ENCODE data around the gene TFB2M. TPM values are rescaled to one million over a fixed set of nuclear protein-coding genes. Genes with fewer than 3 reads are reported as not detected.

Gene TFB2M
- total RNA-seq, 1 donor from 2014 or later: 9.4 TPM

DNA sequence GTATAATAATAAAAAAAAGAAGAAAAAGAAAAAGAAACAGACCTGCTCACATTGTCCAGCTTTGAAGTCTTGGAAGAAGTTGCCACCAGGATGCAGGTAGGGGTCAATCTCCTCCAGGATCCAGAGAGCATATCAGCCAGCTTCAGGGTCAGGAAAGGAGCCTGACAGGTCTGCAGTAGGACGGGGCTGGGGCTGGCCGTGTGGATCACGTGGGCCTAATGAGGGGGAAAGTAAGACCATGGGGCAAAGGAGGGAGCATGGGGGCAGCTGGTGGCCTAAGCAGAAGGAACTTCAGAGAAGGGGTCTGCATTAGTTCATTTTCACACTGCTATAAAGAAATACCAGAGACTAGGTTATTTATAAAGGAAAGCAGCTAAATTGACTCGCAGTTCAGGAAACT is 39.7 kb downstream of the TFB2M start:
- no peak for DNase-seq

DNA sequence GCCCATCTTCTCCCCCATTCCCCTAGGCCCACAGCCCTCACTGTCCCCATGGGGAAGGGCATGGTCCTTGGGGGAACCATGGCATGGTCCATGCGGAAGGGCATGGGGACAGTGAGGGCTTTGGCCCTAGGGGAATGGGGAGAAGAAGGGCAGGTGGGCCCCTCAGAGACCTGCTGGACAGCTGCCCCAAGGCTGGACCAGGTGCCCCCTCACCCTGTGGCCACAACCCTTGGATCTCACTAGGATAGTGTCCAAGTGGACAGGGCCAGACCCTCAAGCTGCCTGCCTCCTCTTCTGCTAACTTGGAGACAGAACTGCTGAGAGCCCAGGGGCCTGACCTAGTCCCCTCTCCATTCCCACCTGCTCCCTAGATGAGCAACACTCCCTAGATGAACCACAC is 46.5 kb downstream of the TFB2M start:
- intact Hi-C loops (cut with DNase I): no loop called here
- no peak overlapping the region for H3K4me3 ChIP-seq
- ATAC-seq (no peak), DNase-seq (no peak)
- TF ChIP-seq, protein P1, sequence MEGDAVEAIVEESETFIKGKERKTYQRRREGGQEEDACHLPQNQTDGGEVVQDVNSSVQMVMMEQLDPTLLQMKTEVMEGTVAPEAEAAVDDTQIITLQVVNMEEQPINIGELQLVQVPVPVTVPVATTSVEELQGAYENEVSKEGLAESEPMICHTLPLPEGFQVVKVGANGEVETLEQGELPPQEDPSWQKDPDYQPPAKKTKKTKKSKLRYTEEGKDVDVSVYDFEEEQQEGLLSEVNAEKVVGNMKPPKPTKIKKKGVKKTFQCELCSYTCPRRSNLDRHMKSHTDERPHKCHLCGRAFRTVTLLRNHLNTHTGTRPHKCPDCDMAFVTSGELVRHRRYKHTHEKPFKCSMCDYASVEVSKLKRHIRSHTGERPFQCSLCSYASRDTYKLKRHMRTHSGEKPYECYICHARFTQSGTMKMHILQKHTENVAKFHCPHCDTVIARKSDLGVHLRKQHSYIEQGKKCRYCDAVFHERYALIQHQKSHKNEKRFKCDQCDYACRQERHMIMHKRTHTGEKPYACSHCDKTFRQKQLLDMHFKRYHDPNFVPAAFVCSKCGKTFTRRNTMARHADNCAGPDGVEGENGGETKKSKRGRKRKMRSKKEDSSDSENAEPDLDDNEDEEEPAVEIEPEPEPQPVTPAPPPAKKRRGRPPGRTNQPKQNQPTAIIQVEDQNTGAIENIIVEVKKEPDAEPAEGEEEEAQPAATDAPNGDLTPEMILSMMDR (IDR thresholded peaks at IDR 0.05): no peak
- no peaks in the 10 kb centered on the region for H3K36me3 ChIP-seq
- no peak overlapping the region for H3K27ac ChIP-seq
- peaks cover 12% of the 10 kb centered on the region for H3K9me3 ChIP-seq
- no peaks in the 10 kb centered on the region for H3K27me3 ChIP-seq
- H3K4me1 ChIP-seq: no peaks in the 10 kb centered on the region

More for the DNA sequence above, 39.7 kb downstream of the TFB2M start:
- intact Hi-C loops (cut with DNase I): no loop called here
- H3K4me3 ChIP-seq: no peak overlapping the region
- H3K4me1 ChIP-seq: no peaks in the 10 kb centered on the region
- ATAC-seq: no peak
- no peaks in the 10 kb centered on the region for H3K27me3 ChIP-seq
- TF ChIP-seq, protein P1 (IDR thresholded peaks at IDR 0.05): no peak
- no peaks in the 10 kb centered on the region for H3K36me3 ChIP-seq
- no peak overlapping the region for H3K27ac ChIP-seq
- peaks cover 6% of the 10 kb centered on the region for H3K9me3 ChIP-seq

DNA sequence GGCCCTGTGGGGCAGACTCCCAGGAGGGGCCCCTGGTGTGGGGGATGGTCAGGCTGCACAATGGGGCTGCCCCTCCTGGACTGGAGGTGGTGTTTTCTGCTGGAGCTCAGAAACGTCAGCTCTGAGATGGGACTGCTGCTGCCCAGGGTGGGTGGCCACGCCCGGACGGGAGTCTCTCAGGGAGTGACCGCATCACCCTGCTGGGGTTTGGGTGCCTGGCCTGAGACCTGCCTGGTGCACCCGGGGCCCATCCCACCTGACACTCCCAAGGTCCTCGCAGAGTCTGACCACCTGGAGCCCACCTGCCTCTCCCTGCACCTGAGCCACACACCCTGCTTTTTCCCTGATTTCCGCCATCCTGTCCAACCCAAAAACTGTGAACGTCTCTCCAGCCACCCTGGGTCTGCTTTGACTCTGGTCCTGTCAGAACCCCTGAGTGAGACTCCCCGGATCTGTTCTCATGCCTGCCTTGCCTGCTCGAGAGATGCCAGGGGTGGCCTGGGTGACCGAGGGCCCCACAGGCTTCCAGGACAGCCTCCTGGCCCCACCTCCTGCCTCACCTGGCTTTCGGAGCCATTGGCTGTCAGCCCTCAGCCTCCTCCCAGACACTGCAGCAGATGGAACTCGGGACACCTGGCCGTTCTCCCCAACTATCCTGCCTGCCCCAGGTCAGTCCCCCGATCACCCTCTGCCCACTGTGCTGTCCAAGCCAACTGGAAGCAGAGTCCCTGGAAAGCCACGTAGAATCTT is 47.4 kb downstream of the TFB2M start:
- H3K27ac ChIP-seq: no peak overlapping the region
- ATAC-seq (peak; percentile 27), DNase-seq (no peak)
- intact Hi-C loops (cut with DNase I): no loop called here
- peaks cover 12% of the 10 kb centered on the region for H3K9me3 ChIP-seq
- H3K27me3 ChIP-seq: no peaks in the 10 kb centered on the region
- no peak overlapping the region for H3K4me3 ChIP-seq
- TF ChIP-seq, protein P1 (IDR thresholded peaks at IDR 0.05): no peak
- no peaks in the 10 kb centered on the region for H3K4me1 ChIP-seq
- H3K36me3 ChIP-seq: no peaks in the 10 kb centered on the region

- Histone ChIP-seq H3K36me3 (no peaks in the 10 kb centered on the region), H3K27ac (no peak overlapping the region), H3K27me3 (no peaks in the 10 kb centered on the region), H3K4me3 (no peak overlapping the region), H3K4me1 (no peaks in the 10 kb centered on the region), H3K9me3 (peaks cover 12% of the 10 kb centered on the region)
- DNase-seq (no peak), ATAC-seq (no peak)
- TF ChIP-seq, protein P1 (IDR thresholded peaks at IDR 0.05): no peak
- intact Hi-C loops (cut with DNase I): no loop called here
Measured at GRCh38 chr1:246517391-246517790, 48.7 kb downstream of the TFB2M start.

DNA sequence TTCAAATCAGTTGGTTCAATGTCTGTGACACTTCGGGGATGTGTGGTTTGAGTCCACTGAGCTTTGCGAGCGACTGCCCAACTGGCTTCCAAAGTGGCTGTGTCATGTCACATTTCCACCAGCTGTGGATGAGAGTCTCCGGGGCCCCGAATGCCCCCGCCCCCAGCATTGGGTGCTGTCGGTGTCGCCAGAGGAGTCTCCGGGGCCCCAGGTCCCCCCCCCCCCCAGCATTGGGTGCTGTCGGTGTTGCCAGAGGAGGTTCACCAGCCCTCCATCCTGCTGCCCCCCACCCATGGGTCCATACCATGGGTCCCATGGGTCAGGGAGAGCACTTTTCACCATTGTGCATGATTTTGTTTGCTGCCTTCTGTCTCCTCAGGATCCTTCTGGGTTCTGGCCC is 49.9 kb downstream of the TFB2M start:
- Histone ChIP-seq H3K27ac (no peak overlapping the region), H3K4me1 (no peaks in the 10 kb centered on the region), H3K36me3 (no peaks in the 10 kb centered on the region), H3K9me3 (peaks cover 12% of the 10 kb centered on the region), H3K4me3 (no peak overlapping the region), H3K27me3 (no peaks in the 10 kb centered on the region)
- TF ChIP-seq, protein P1 (IDR thresholded peaks at IDR 0.05): no peak
- intact Hi-C loops (cut with DNase I): no loop called here
- ATAC-seq (no peak), DNase-seq (no peak)
